MCF 10A (cell line): Measurements from ENCODE around the gene STK35. TPM values are rescaled to one million over a fixed set of nuclear protein-coding genes. Genes with fewer than 3 reads are reported as not detected.

Source experiments
- BruUV-seq: library from RNA; stranded (reverse); fragments of 400-500 nt; replicated peaks from 2 replicates; lab custom pipeline; 2021; lab: Mats Ljungman, UMichigan
- CTCF ChIA-PET: fragments of 300-600 bp; sonication (Branson Sonifier 250); formaldehyde crosslinking; extraction: SDS; loops from one replicate; lab custom pipeline; 2021; ENCODE audit warnings: antibody characterized with exemption, inconsistent platforms; lab: Yijun Ruan, JAX
- POLR2A ChIA-PET: fragments of 300-600, 350-650 bp; sonication (Branson Sonifier 250); formaldehyde crosslinking; extraction: SDS; loops from one replicate; lab custom pipeline; 2020; ENCODE audit warnings: antibody characterized with exemption, inconsistent platforms; lab: Yijun Ruan, JAX
- DNase-seq: peaks from one replicate; pipeline ENCODE4 v3.0.0-alpha.2; 2018; ENCODE audit not compliant: unreplicated experiment
- H3K27ac Mint-ChIP-seq: one replicate; pipeline ENCODE4 v1.8.0; 2022; ENCODE audit warnings: mild to moderate bottlenecking, low read depth, mixed read lengths; ENCODE audit not compliant: unreplicated experiment
- H3K27me3 Mint-ChIP-seq: one replicate; pipeline ENCODE4 v1.8.0; 2022; ENCODE audit warnings: mixed read lengths; ENCODE audit not compliant: insufficient read depth, unreplicated experiment
- H3K36me3 Mint-ChIP-seq: one replicate; pipeline ENCODE4 v1.8.0; 2022; ENCODE audit warnings: mild to moderate bottlenecking, moderate library complexity, mixed read lengths; ENCODE audit not compliant: insufficient read depth, unreplicated experiment
- H3K4me1 Mint-ChIP-seq: one replicate; pipeline ENCODE4 v1.8.0; 2022; ENCODE audit warnings: mixed read lengths; ENCODE audit not compliant: insufficient read depth, unreplicated experiment
- H3K4me3 Mint-ChIP-seq: one replicate; pipeline ENCODE4 v1.8.0; 2022; ENCODE audit warnings: mild to moderate bottlenecking, moderate library complexity, mixed read lengths; ENCODE audit not compliant: unreplicated experiment
- H3K9me3 Mint-ChIP-seq: one replicate; pipeline ENCODE4 v1.8.0; 2022; ENCODE audit warnings: mixed read lengths; ENCODE audit not compliant: unreplicated experiment
- CTCF ChIP-seq: fragments of 200-600 bp; IDR thresholded peaks from one replicate; pipeline ENCODE4 v1.8.0; 2022; ENCODE audit warnings: antibody characterized with exemption, mild to moderate bottlenecking; ENCODE audit not compliant: unreplicated experiment
- intact Hi-C: fragments of 100-400 bp; cut with micrococcal nuclease; formaldehyde crosslinking; loops from 2 replicates; pipeline ENCODE4 v1.14.1; 2022
- total RNA-seq: library from RNA; stranded (reverse); gene quantifications from 2 replicates; pipeline ENCODE4 v1.2.3, GENCODE V29; 2022

The STK35 gene
- total RNA-seq, 1 experiment from 2014 or later: 18.2 TPM

GRCh38 chr20:2163312-2163711, 61.7 kb downstream of the STK35 start:
- no peak overlapping the region for H3K4me3 Mint-ChIP-seq
- TF ChIP-seq CTCF: no peak
- BruUV-seq: no TSS peak
- ChIA-PET POLR2A (interaction anchor here (0.5 to 1.0 kb wide), 4 partner anchors 10 to 220 kb away, joined by 3 to 5 read pairs (median 4); partner anchors contain the start of gene STK35), CTCF (interaction anchor here (0.6 to 2.5 kb wide), 8 partner anchors 9 to 198 kb away, joined by 3 to 11 read pairs (median 3); no protein-coding TSS in a partner anchor)
- peaks cover 11% of the 10 kb centered on the region for H3K4me1 Mint-ChIP-seq
- no peak overlapping the region for H3K27ac Mint-ChIP-seq
- H3K36me3 Mint-ChIP-seq: peaks cover 6% of the 10 kb centered on the region
- no peak for DNase-seq
- intact Hi-C loops: no loop called here
- H3K27me3 Mint-ChIP-seq: peaks cover 11% of the 10 kb centered on the region
- no peaks in the 10 kb centered on the region for H3K9me3 Mint-ChIP-seq

GRCh38 chr20:2163757-2164156, 62.1 kb downstream of the STK35 start:
- peaks cover 11% of the 10 kb centered on the region for H3K4me1 Mint-ChIP-seq
- ChIA-PET POLR2A (interaction anchor here (0.8 to 1.0 kb wide), 2 partner anchors 11 to 62 kb away, joined by 3 to 4 read pairs; partner anchors contain the start of gene STK35), CTCF (interaction anchor here (1.1 to 2.5 kb wide), 5 partner anchors 9 to 199 kb away, joined by 3 to 11 read pairs (median 5); no protein-coding TSS in a partner anchor)
- peaks cover 11% of the 10 kb centered on the region for H3K27me3 Mint-ChIP-seq
- no TSS peak for BruUV-seq
- no peak for DNase-seq
- intact Hi-C loops: no loop called here
- TF ChIP-seq CTCF: no peak
- H3K9me3 Mint-ChIP-seq: no peaks in the 10 kb centered on the region
- H3K27ac Mint-ChIP-seq: no peak overlapping the region
- no peak overlapping the region for H3K4me3 Mint-ChIP-seq
- H3K36me3 Mint-ChIP-seq: peaks cover 6% of the 10 kb centered on the region

- no TSS peak for BruUV-seq
- Mint-ChIP-seq H3K27me3 (peaks cover 11% of the 10 kb centered on the region), H3K4me3 (no peak overlapping the region), H3K27ac (no peak overlapping the region), H3K4me1 (peaks cover 11% of the 10 kb centered on the region), H3K36me3 (peaks cover 3% of the 10 kb centered on the region), H3K9me3 (no peaks in the 10 kb centered on the region)
- intact Hi-C loops: no loop called here
- ChIA-PET CTCF (interaction anchor here (0.6 to 2.5 kb wide), 4 partner anchors 8 to 198 kb away, joined by 3 to 11 read pairs (median 4); no protein-coding TSS in a partner anchor), POLR2A (interaction anchor here (0.8 to 1.2 kb wide), 2 partner anchors 12 to 60 kb away, joined by 3 to 5 read pairs; no protein-coding TSS in a partner anchor)
- TF ChIP-seq CTCF: no peak
- DNase-seq: no peak
These were observed 62.8 kb downstream of the STK35 start for GRCh38 chr20:2164421-2164820.

- no TSS peak for BruUV-seq
- POLR2A ChIA-PET: interaction anchor here (1.2 kb wide), 1 partner anchor 61 kb away, joined by 5 read pairs; no protein-coding TSS in a partner anchor
- H3K4me1 Mint-ChIP-seq: peaks cover 11% of the 10 kb centered on the region
These were observed 63.3 kb downstream of the STK35 start for GRCh38 chr20:2164966-2165365.

More at GRCh38 chr20:2164966-2165365, 63.3 kb downstream of the STK35 start:
- Mint-ChIP-seq H3K27me3 (peaks cover 11% of the 10 kb centered on the region), H3K4me3 (no peak overlapping the region), H3K27ac (no peak overlapping the region), H3K36me3 (no peaks in the 10 kb centered on the region), H3K9me3 (no peaks in the 10 kb centered on the region)
- CTCF ChIA-PET: interaction anchor here (0.6 to 2.5 kb wide), 5 partner anchors 8 to 198 kb away, joined by 3 to 11 read pairs (median 4); no protein-coding TSS in a partner anchor
- TF ChIP-seq CTCF: no peak
- no peak for DNase-seq
- intact Hi-C loops: no loop called here
